ENCODE results near the gene GSAP. TPM values are rescaled to one million over a fixed set of nuclear protein-coding genes. Genes with fewer than 3 reads are reported as not detected.

The GSAP gene
- total and polyA plus RNA-seq, 9 of the 15 experiments (the other 6 are each of a cell fraction or from before 2014, with no cell fraction given) = 0.13 TPM; not detected in 8

DNA sequence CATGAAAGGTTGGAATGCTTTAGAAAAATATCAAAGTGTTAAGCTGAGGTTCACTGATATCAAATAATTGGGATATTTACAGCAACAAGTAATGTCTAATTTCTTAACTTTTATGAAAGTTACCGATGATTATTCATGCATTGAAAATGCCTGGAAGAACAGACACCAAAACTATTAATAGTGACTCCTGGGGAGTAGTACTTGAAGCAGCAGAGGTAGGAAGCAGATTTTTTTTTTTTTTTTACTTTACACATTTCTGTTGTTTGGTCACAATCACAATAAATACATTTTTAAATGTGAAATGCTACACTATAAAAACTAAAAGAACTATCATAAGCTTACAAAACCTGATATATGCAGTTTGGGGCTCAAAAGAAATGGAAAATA lies 146.1 kb downstream of the GSAP start:
- no peak for ATAC-seq

More for the DNA sequence above, 146.1 kb downstream of the GSAP start:
- H3K9me1 ChIP-seq (ENCODE audit: control insufficient read depth, insufficient read depth, low read length) = no peaks in the 10 kb centered on the region
- H4K20me1 ChIP-seq (replicated peaks; ENCODE audit: control insufficient read depth, insufficient read depth, low read length) = no peaks in the 10 kb centered on the region
- no peaks in the 10 kb centered on the region for H3K9me3 ChIP-seq (replicated peaks; ENCODE audit: control insufficient read depth, insufficient read depth, low read depth, low read length)
- 0% methylated on average over 1 of the region's 1 CpG for WGBS (ENCODE audit: insufficient coverage, low coverage, missing lambda C conversion rate)
- H3K27me3 ChIP-seq (ENCODE audit: control insufficient read depth in 2 of 2, insufficient read depth in 2 of 2, low read length in 2 of 2) = peaks cover 0 to 3% of the 10 kb centered on the region in 2 experiments; a peak in 1 of 5 replicates
- in situ Hi-C loops (cut with MboI) (no loop called here), intact Hi-C loops (cut with micrococcal nuclease) (no loop called here)
- TF ChIP-seq ZNF780A (CRISPR knock-in tag; IDR thresholded peaks at IDR 0.05) (no peak), ZNF3 (CRISPR knock-in tag; IDR thresholded peaks at IDR 0.05) (no peak), ZNF57 (CRISPR knock-in tag; IDR thresholded peaks at IDR 0.05) (no peak), MCM3 (IDR thresholded peaks at IDR 0.05) (no peak), ZNF197 (CRISPR knock-in tag; IDR thresholded peaks at IDR 0.05; ENCODE audit: low read depth) (no peak), ZNF586 (CRISPR knock-in tag; conservative IDR thresholded peaks at IDR 0.05) (no peak), PPARD (CRISPR knock-in tag; IDR thresholded peaks at IDR 0.05) (no peak), ZNF217 (CRISPR knock-in tag; IDR thresholded peaks at IDR 0.05) (no peak), MEIS2 (IDR thresholded peaks at IDR 0.05; ENCODE audit: partially characterized antibody) (no peak), PRMT5 (CRISPR knock-in tag; IDR thresholded peaks at IDR 0.05) (no peak), ZC3H8 (IDR thresholded peaks at IDR 0.05) (no peak), LCOR (CRISPR knock-in tag; IDR thresholded peaks at IDR 0.05) (no peak), ZNF232 (CRISPR knock-in tag; IDR thresholded peaks at IDR 0.05) (no peak)
- TF ChIP-seq, protein P1, sequence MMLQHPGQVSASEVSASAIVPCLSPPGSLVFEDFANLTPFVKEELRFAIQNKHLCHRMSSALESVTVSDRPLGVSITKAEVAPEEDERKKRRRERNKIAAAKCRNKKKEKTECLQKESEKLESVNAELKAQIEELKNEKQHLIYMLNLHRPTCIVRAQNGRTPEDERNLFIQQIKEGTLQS (IDR thresholded peaks at IDR 0.05) = no peak
- TF ChIP-seq, protein P1 (CRISPR knock-in tag; conservative IDR thresholded peaks at IDR 0.05) = no peak
- TF ChIP-seq, protein P2, sequence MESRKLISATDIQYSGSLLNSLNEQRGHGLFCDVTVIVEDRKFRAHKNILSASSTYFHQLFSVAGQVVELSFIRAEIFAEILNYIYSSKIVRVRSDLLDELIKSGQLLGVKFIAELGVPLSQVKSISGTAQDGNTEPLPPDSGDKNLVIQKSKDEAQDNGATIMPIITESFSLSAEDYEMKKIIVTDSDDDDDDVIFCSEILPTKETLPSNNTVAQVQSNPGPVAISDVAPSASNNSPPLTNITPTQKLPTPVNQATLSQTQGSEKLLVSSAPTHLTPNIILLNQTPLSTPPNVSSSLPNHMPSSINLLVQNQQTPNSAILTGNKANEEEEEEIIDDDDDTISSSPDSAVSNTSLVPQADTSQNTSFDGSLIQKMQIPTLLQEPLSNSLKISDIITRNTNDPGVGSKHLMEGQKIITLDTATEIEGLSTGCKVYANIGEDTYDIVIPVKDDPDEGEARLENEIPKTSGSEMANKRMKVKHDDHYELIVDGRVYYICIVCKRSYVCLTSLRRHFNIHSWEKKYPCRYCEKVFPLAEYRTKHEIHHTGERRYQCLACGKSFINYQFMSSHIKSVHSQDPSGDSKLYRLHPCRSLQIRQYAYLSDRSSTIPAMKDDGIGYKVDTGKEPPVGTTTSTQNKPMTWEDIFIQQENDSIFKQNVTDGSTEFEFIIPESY (CRISPR knock-in tag; IDR thresholded peaks at IDR 0.05) = no peak
- TF ChIP-seq, protein P3, sequence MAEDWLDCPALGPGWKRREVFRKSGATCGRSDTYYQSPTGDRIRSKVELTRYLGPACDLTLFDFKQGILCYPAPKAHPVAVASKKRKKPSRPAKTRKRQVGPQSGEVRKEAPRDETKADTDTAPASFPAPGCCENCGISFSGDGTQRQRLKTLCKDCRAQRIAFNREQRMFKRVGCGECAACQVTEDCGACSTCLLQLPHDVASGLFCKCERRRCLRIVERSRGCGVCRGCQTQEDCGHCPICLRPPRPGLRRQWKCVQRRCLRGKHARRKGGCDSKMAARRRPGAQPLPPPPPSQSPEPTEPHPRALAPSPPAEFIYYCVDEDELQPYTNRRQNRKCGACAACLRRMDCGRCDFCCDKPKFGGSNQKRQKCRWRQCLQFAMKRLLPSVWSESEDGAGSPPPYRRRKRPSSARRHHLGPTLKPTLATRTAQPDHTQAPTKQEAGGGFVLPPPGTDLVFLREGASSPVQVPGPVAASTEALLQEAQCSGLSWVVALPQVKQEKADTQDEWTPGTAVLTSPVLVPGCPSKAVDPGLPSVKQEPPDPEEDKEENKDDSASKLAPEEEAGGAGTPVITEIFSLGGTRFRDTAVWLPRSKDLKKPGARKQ (CRISPR knock-in tag; IDR thresholded peaks at IDR 0.05) = no peak
- TF ChIP-seq, protein P4, sequence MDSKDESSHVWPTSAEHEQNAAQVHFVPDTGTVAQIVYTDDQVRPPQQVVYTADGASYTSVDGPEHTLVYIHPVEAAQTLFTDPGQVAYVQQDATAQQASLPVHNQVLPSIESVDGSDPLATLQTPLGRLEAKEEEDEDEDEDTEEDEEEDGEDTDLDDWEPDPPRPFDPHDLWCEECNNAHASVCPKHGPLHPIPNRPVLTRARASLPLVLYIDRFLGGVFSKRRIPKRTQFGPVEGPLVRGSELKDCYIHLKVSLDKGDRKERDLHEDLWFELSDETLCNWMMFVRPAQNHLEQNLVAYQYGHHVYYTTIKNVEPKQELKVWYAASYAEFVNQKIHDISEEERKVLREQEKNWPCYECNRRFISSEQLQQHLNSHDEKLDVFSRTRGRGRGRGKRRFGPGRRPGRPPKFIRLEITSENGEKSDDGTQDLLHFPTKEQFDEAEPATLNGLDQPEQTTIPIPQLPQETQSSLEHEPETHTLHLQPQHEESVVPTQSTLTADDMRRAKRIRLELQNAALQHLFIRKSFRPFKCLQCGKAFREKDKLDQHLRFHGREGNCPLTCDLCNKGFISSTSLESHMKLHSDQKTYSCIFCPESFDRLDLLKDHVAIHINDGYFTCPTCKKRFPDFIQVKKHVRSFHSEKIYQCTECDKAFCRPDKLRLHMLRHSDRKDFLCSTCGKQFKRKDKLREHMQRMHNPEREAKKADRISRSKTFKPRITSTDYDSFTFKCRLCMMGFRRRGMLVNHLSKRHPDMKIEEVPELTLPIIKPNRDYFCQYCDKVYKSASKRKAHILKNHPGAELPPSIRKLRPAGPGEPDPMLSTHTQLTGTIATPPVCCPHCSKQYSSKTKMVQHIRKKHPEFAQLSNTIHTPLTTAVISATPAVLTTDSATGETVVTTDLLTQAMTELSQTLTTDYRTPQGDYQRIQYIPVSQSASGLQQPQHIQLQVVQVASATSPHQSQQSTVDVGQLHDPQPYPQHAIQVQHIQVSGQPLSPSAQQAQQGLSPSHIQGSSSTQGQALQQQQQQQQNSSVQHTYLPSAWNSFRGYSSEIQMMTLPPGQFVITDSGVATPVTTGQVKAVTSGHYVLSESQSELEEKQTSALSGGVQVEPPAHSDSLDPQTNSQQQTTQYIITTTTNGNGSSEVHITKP (IDR thresholded peaks at IDR 0.05; ENCODE audit: partially characterized antibody) = no peak
- H3K79me2 ChIP-seq (ENCODE audit: control insufficient read depth, insufficient read depth, low read length) = no peaks in the 10 kb centered on the region
- no peaks in the 10 kb centered on the region for H3K4me1 ChIP-seq (replicated peaks in 1 of 2; ENCODE audit: control insufficient read depth in 2 of 2, insufficient read depth in 2 of 2, low read length in 2 of 2)
- no peak for FAIRE-seq
- H3K27ac ChIP-seq (ENCODE audit: extremely low read depth, low read depth, low read length) = no peak overlapping the region
- POLR2A ChIA-PET = no interaction called here
- DNase-seq (ENCODE audit: extremely low read depth in 1 of 4, low spot score in 3 of 4) = no peak
- H3K36me3 ChIP-seq (ENCODE audit: control insufficient read depth, insufficient read depth, low read length) = no peaks in the 10 kb centered on the region
- no peak overlapping the region for H3K4me3 ChIP-seq
- no TSS peak for BruUV-seq (replicated peaks)
- no peak overlapping the region for H3K9ac ChIP-seq (ENCODE audit: insufficient read depth in 1 of 2, low read depth in 2 of 2, low read length in 2 of 2)
- CTCF ChIA-PET (ENCODE audit: low intra/inter-chr PET ratio) = no interaction called here
- no peak overlapping the region for H3K4me2 ChIP-seq (ENCODE audit: insufficient read depth, low read length)
- H2AFZ ChIP-seq (ENCODE audit: low read depth, low read length) = no peak overlapping the region
